ENCODE data around the gene TBC1D2B.
A peak's percentile ranks its signal among the peaks of the same experiment; 100 is the strongest.

TBC1D2B gene

DNA sequence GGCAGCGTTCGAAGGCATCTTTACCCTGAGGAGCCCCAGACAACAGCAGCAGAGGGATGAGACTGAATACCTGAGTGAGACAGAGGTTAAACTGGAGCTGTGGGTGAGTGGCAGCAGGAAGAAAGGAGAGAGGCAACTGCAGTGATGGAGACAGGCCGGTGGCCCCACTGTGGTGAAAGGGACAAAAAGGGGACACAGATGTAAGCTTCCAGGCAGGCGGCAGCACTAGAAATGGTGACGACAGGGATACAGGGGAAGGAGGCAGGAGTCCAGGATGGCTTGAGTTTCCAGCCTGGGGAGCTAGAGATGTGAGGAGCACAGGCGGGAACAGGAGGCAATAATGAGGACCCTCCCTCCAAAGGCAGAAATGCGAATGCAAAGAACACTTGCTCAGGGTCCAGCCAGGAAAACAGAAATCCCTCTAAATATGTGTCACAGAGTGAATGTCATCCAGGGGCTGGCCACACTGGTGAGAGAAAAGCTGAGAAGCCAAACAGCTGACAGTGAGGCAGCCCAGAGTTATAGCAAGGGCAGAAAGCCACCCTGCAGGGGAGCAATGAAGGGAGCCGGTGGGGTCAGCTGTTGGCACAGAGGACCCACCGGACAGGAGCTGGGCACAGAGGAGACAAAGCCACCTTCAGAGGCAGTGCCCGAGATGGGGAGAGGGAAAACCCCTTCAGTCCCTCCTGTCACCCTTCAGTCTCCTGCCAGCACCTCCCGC lies 70.1 kb downstream of the TBC1D2B start:
- TF ChIP-seq GATA2 (IDR thresholded peaks at IDR 0.05; ENCODE audit: low read depth, low read length) (no peak), GATA3 (IDR thresholded peaks at IDR 0.05; ENCODE audit: low read depth, low read length) (no peak)

DNA sequence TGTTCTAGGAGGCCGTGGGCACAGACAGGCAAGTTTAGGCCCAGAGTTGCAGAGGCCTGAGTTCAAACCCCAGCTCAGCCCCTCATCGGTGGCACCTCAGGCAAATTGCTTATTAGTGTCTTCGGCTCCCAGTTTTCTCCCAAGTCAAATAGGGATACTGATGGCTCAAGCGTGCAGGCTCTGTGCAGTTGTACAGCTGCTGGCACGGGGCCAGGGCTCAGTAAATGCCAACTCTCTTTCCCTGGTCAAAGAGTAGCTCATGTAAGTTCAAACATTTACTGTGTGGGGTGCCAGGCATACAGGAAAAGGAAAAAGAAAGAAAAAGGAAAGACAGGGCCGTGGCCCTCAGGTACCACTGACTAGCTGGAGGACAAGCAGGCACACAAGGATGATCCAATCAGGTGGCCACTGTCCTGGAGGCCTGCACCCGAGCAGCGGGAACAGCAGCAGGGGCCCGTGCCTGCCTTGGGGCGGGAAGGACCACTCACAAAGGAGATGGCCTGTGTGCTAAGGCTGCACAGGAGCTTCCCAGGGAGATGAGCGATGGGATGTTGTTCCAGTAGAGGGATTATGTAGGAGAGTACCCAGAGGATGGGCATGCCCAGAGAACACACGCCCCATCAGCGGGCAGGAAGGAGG lies 70.8 kb downstream of the TBC1D2B start:
- TF ChIP-seq GATA2 (IDR thresholded peaks at IDR 0.05; ENCODE audit: low read depth, low read length) = no peak
- no peak for TF ChIP-seq GATA3 (IDR thresholded peaks at IDR 0.05; ENCODE audit: low read depth, low read length)

DNA sequence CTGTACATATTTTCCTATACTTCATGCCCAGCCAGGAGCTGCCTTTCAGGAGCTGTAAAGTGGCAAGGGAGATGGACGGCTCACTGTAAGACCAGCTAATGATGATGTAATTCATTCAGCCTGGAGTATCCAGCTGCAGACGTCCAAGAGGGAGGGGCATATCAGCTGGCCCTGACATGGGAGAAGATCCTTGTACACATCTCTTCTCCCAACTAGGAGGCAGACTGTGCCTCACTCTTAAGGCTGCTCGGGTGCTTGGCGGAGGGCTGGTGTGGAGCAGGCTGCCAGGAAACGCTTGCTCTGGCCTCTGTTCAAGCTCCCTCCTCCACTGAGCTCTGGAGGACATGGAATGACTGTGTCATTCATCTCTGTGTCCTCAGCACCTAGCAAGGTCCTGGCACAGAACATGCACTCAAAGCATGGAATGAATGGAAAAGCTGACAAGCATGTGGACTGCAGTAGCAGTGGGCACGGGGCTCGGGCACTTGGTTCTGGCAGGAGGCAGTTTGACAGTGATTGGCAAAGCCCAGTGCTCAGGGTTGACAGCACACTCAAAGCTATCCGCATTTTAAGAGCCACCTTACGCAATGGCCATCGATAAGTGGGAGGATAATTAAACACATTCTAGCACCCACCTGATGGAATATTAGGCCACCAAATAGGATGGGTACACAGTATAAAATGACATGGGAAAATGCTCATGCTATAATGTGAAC lies 72.4 kb downstream of the TBC1D2B start:
- TF ChIP-seq GATA2 (IDR thresholded peaks at IDR 0.05; ENCODE audit: low read depth, low read length) (no peak), GATA3 (IDR thresholded peaks at IDR 0.05; ENCODE audit: low read depth, low read length) (no peak)

DNA sequence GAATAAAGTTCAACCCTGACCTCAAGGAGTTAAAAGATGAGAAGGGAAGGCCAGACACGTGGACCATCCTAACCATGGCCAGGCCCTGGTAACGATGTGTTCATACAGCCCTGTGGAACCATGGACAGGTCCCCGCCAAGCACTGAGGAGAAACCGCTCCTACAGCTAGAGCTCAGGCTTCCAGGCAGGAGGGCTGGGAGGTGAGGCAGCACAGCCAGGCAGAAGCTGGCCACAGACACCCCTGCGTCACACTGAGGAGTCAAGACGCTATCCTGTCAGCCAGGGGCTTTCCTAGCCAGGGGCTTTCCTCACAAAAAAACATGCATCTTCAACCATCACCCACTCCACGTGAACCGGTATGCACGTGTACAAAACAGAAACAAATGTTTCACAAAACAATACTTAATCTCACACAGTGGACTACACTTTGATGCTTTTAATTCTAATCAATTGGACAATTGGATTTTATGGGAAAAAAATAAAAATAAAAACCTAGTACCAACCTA lies 73.2 kb downstream of the TBC1D2B start:
- TF ChIP-seq GATA2 (IDR thresholded peaks at IDR 0.05; ENCODE audit: low read depth, low read length) (no peak), GATA3 (IDR thresholded peaks at IDR 0.05; ENCODE audit: low read depth, low read length) (no peak)

DNA sequence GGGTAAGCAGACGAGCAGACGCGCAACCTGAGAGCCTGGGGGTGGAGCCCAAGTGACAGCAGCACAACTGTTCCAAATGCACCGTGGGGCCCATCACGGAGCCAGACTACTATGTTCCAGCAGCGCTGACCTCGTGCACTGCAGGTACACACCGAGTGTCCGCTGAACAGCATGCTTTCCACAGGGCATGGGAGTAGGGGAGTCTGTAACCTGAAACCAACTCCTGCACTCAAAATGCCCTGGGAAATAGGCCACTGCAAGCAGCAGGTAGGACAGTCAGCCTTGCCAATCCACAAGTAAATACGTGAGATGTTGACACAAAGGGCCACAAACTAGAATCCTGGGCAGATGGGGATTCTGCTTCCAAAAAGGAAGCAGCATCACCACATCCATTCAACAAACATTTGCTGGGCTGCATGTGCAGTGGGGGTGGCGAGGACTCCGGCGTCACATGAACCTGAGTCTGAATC lies 73.9 kb downstream of the TBC1D2B start:
- TF ChIP-seq GATA2 (IDR thresholded peaks at IDR 0.05; ENCODE audit: low read depth, low read length) (no peak), GATA3 (IDR thresholded peaks at IDR 0.05; ENCODE audit: low read depth, low read length) (no peak)

DNA sequence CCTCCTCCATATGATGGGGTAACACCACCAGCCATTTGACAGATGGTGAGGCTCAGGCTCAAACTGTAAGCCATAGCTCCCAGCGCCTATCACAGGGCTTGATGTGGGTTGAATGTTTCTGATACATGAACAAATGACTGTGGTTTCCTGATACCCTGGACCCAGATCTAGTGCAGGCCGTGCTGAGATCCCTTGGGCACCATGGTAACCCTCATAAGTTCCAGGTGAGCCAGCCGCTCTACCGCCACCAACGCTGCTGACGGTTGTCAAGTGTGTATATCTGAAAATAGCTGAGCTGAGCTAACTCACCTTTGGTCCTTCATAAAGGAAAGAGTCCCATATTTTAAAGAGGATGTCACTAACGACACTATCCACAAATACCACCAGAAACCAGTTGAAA lies 74.5 kb downstream of the TBC1D2B start:
- TF ChIP-seq GATA3 (IDR thresholded peaks at IDR 0.05; ENCODE audit: low read depth, low read length) (no peak), GATA2 (IDR thresholded peaks at IDR 0.05; ENCODE audit: low read depth, low read length) (no peak)

DNA sequence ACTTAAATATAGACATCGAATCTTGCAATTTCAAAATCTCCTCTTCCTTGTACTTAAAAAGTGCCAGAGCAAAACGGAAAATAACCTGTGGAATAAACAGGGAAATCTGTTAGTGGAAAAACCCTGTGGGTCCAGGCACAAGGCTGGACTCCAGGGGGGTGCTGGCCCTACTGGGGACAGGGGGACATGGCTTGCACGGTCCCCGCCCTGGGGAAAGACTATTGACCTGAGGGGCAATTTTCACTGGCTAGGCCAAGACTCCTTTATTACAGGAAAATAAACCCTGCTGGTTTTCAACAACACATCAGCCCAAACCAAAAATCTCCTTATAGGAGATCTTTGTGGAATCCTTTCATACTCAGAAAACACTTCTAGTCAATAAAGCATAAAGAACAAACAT lies 75.9 kb downstream of the TBC1D2B start:
- TF ChIP-seq GATA2 (IDR thresholded peaks at IDR 0.05; ENCODE audit: low read depth, low read length) = no peak
- TF ChIP-seq GATA3 (IDR thresholded peaks at IDR 0.05; ENCODE audit: low read depth, low read length) = no peak

DNA sequence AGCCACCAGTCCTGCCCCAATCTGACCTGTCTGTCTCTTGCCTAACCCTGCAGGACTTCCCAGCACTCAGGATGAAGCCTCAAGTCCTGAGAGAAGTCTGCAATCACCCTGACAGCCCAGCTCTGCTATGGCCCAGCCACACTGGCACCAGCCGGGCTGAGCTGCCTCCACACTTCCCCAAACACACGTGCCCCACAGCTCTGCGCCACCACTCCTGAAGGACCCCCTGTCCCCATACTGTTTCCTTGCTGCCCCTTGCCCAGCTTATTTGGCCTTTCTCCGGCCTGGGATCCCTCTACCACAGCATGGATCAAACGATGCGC lies 76.6 kb downstream of the TBC1D2B start:
- TF ChIP-seq GATA2 (IDR thresholded peaks at IDR 0.05; ENCODE audit: low read depth, low read length) = no peak
- TF ChIP-seq GATA3 (IDR thresholded peaks at IDR 0.05; ENCODE audit: low read depth, low read length) = no peak

DNA sequence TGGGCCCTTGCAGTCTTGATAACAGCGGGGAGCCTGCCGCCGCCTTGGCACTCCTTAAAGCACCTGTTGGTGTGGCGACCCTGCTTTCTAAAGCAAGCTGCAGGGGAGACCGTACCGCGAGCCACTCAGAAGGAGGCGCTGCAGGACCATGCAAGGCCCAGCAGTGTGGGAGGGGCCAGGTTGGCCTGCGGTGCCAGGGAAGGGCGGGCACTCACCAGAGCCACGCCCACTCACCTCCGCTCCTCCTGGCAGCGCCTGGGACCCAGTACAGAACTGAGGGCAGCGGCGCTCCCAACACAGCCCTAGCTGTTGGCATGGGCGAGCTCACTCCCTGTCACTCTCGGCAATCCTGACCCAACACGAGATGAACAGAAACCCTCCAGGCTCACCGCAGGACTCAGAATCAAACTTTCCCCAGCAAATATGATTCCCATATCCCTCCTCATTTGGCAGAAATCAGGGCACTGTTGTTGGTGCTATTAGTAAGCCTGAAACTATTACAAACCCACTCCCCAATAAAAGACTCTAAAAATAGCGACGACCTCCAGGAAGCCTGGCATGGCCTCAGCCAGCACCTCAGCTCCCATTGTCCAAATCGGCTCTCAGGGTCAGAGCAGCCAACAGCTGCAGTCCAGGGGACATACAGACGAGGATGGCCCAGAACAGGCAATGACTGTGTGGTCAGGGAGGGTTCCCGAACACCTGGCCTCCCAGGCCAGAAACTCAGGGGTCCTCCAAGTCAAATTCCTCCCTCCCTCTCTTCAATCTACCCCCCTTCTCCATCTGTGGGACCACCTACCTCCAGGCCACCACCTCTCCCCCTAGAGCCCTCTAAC lies 77.2 kb downstream of the TBC1D2B start:
- TF ChIP-seq GATA2 (IDR thresholded peaks at IDR 0.05; ENCODE audit: low read depth, low read length) (no peak), GATA3 (IDR thresholded peaks at IDR 0.05; ENCODE audit: low read depth, low read length) (no peak)

DNA sequence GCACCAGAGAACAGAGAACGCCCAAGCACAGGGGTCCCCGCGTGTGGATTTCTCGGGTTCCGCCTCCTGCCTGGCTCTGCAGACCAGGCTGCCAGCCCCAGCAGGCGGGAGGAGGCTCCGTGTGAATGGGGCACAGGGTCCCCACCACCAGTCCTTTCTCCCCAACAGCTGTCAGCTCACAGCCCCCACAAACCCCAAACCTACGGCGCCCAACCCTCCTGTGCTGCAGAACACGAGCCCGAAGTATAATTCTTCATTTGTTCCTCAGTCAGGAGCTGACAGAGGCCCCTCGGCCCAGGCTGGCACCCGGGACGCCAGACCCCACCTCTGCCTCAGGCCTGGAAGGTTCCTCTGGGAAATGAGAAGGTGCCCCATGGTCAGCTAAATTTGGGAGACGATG lies 78.0 kb downstream of the TBC1D2B start:
- TF ChIP-seq GATA2 (IDR thresholded peaks at IDR 0.05; ENCODE audit: low read depth, low read length) (no peak), GATA3 (IDR thresholded peaks at IDR 0.05; ENCODE audit: low read depth, low read length) (no peak)

DNA sequence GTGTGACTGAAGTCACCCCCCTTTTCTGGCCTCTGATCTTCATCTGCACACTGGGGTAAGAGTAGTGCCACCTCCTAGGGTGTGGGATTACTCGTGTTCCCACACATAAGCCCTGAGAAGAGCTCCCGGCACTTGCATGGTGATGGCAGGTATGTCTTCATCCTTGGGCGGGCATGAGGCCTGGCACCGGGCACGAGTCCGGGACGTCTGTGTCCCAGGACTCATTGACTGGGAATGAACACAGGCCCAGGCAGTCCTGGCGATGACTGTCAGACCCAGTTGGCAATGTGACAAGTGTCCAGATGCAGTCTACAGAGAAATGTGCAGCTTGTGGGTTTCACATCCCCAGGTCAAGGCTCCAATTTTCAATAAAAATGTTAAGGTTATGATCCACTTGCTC lies 78.9 kb downstream of the TBC1D2B start:
- TF ChIP-seq GATA2 (IDR thresholded peaks at IDR 0.05; ENCODE audit: low read depth, low read length) = no peak
- TF ChIP-seq GATA3 (IDR thresholded peaks at IDR 0.05; ENCODE audit: low read depth, low read length) = no peak

DNA sequence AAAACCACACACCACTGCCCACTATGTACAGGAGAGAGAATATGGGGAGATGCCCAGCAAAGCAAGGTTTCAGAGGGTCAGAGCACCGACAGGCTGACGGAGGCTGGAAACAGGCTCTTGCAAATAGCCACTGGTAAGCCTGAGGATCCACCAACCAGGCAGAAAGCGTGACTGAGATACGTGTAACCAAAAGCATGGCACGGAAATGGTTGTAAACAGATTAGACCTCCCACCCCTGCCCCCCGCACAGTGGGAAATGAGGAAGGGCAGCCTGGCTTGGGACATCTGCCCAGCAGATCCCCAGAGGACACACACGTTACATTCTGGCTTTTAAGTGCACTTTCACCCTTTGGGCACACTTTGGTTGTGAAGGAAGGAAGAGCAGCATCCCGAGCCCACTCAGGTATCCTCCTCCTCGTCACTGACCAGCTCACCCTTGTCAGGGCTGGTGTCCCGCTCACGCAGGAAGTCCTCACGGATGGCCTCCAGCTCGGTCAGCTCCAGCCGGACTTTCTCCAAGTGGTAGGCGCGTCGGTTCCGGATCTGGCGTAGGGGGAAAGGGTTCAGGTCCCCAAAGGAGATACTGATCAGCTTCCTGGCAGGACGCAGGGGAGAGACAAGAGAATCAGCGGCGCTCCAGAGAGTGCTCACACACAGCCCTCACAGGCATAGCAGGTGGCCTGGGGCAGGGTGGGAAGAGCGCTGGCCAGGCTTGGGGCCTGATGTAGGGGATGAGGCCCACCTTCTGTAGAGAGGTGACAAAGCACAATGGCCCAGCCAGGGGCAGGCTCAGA lies 79.6 kb downstream of the TBC1D2B start:
- peak; percentile 79 for TF ChIP-seq GATA2 (IDR thresholded peaks at IDR 0.05; ENCODE audit: low read depth, low read length)

DNA sequence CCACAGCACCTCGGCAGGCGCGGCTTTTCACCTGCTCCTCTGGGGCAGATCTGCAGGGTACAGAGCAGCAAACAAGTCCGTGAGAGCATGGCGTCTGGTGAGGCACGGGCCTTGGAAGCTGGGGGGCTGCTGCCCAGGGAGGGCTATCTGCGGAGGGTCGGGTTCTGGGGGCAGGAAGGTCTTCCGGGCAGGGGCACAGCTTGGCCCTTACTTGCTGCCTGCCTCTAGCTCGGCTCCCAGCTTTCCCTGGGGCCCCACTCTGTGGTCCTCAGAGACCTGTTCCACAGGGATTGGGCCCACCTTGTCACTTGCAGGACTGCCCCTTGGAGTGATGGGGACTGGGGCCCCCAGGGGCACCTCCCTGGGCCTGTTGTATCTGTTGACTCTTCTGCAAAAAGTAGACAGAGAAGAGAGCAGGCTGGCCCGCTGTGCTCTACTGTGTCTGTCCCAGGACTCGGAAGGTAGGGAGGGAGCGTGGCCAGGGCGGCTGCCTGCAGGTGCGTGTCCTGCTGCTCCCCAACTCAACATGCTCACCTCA lies 84.1 kb downstream of the TBC1D2B start:
- no peak for TF ChIP-seq GATA2 (IDR thresholded peaks at IDR 0.05; ENCODE audit: low read depth, low read length)
- TF ChIP-seq GATA3 (IDR thresholded peaks at IDR 0.05; ENCODE audit: low read depth, low read length) = no peak
